GM23338 (cell line): ENCODE measurements around the gene HOXD9. TPM values are rescaled to one million over a fixed set of nuclear protein-coding genes. Genes with fewer than 3 reads are reported as not detected.

Source experiments
- ATAC-seq: fragments of 200-7000 bp; cut with Tn5 transposase; 3 replicates; pipeline ENCODE4 v1.9.1; 2020
- DNase-seq: peaks from one replicate; pipeline ENCODE4 v3.0.0-alpha.2; 2015; ENCODE audit warnings: low spot score
- H2AFZ ChIP-seq: fragments of 200-600 bp; sonication (generic); 2 replicates; pipeline ENCODE4 v1.8.0; 2016; ENCODE audit warnings: antibody characterized with exemption, mild to moderate bottlenecking, moderate library complexity
- H3F3A ChIP-seq: fragments of 200-600 bp; sonication (generic); replicated peaks from 2 replicates; pipeline ENCODE4 v1.8.0; 2017; ENCODE audit warnings: antibody characterized with exemption, mixed run types, low read depth
- H3K27ac ChIP-seq: fragments of 200-600 bp; sonication (generic); 2 replicates; pipeline ENCODE4 v1.6.1; 2016; ENCODE audit warnings: low read depth
- H3K27me3 ChIP-seq: fragments of 200-600 bp; sonication (generic); 2 replicates; pipeline ENCODE4 v1.8.0; 2016; ENCODE audit warnings: mild to moderate bottlenecking, mixed run types, moderate library complexity; ENCODE audit not compliant: insufficient read depth
- H3K36me3 ChIP-seq: fragments of 200-600 bp; sonication (generic); 2 replicates; pipeline ENCODE4 v1.8.0; 2016; ENCODE audit warnings: mild to moderate bottlenecking; ENCODE audit not compliant: insufficient read depth
- H3K4me1 ChIP-seq: fragments of 200-600 bp; sonication (generic); 2 replicates; pipeline ENCODE4 v1.8.0; 2016; ENCODE audit warnings: mild to moderate bottlenecking, moderate library complexity; ENCODE audit not compliant: insufficient read depth
- H3K4me2 ChIP-seq: fragments of 200-600 bp; sonication (generic); 2 replicates; pipeline ENCODE4 v1.7.1; 2017; ENCODE audit warnings: mixed run types
- H3K4me3 ChIP-seq: fragments of 200-600 bp; sonication (generic); 2 replicates; pipeline ENCODE4 v1.6.1; 2016; ENCODE audit warnings: mixed run types
- H3K79me2 ChIP-seq: fragments of 200-600 bp; sonication (generic); replicated peaks from 2 replicates; pipeline ENCODE4 v1.8.0; 2017; ENCODE audit warnings: mild to moderate bottlenecking; ENCODE audit not compliant: insufficient read depth
- H3K9me2 ChIP-seq: fragments of 200-600 bp; sonication (generic); 2 replicates; pipeline ENCODE4 v1.8.0; 2017; ENCODE audit not compliant: insufficient read depth
- H4K20me1 ChIP-seq: fragments of 200-600 bp; sonication (generic); replicated peaks from 2 replicates; pipeline ENCODE4 v1.8.0; 2017; ENCODE audit warnings: mild to moderate bottlenecking; ENCODE audit not compliant: insufficient read depth
- H3K27ac Mint-ChIP-seq: 2 replicates; pipeline ENCODE4 v1.8.0; 2020; ENCODE audit warnings: inconsistent platforms, mild to moderate bottlenecking, moderate library complexity, mixed read lengths
- H3K27me3 Mint-ChIP-seq: 3 replicates; pipeline ENCODE4 v1.8.0; 2022; ENCODE audit warnings: low read depth, mild to moderate bottlenecking, moderate library complexity, mixed read lengths, inconsistent platforms; ENCODE audit not compliant: insufficient read depth, poor library complexity
- H3K36me3 Mint-ChIP-seq: 3 replicates; pipeline ENCODE4 v1.8.0; 2021; ENCODE audit warnings: low read depth, mild to moderate bottlenecking, inconsistent platforms, moderate library complexity, mixed read lengths
- H3K4me1 Mint-ChIP-seq: 3 replicates; pipeline ENCODE4 v1.8.0; 2020; ENCODE audit warnings: mild to moderate bottlenecking, inconsistent platforms, mixed read lengths
- H3K4me3 Mint-ChIP-seq: 3 replicates; pipeline ENCODE4 v1.8.0; 2021; ENCODE audit warnings: moderate library complexity, mild to moderate bottlenecking, inconsistent platforms, mixed read lengths
- H3K9me3 Mint-ChIP-seq: 3 replicates; pipeline ENCODE4 v1.8.0; 2020; ENCODE audit warnings: moderate library complexity, mild to moderate bottlenecking, inconsistent platforms, mixed read lengths
- CREB1 ChIP-seq: fragments of 250-450 bp; sonication (Bioruptor Pico); IDR thresholded peaks from 2 replicates; pipeline ENCODE4 v1.5.0; 2020; ENCODE audit warnings: low read depth, mild to moderate bottlenecking, moderate library complexity
- EZH2phosphoT487 ChIP-seq: fragments of 200-600 bp; sonication (generic); IDR thresholded peaks from one replicate; pipeline ENCODE4 v1.8.1; 2018; ENCODE audit warnings: antibody characterized with exemption; ENCODE audit not compliant: unreplicated experiment
- JUNB ChIP-seq: IDR thresholded peaks from one replicate; pipeline ENCODE4 v1.6.1; 2016; ENCODE audit warnings: antibody characterized with exemption; ENCODE audit not compliant: unreplicated experiment
- NANOG ChIP-seq: IDR thresholded peaks from 2 replicates; pipeline ENCODE4 v1.6.1; 2016; ENCODE audit warnings: antibody characterized with exemption, borderline replicate concordance
- POLR2AphosphoS5 ChIP-seq: IDR thresholded peaks from 2 replicates; pipeline ENCODE4 v1.6.1; 2016; ENCODE audit warnings: antibody characterized with exemption, low read depth
- ZNF114 ChIP-seq: fragments of 250-450 bp; sonication (Bioruptor Pico); IDR thresholded peaks from 2 replicates; pipeline ENCODE4 v1.5.0; 2020; ENCODE audit warnings: mild to moderate bottlenecking, moderate library complexity
- ZNF462 ChIP-seq: fragments of 250-450 bp; sonication (Bioruptor Pico); IDR thresholded peaks from 2 replicates; pipeline ENCODE4 v1.5.0; 2020; ENCODE audit warnings: mild to moderate bottlenecking, moderate library complexity
- polyA plus RNA-seq: library from polyadenylated mRNA; unstranded; fragments of >200 nt; fragmentation: Nextera tagmentation; extraction: Ambion mirVana; gene quantifications from 2 replicates; pipeline ENCODE4 v1.2.1, GENCODE V29; 2016
- total RNA-seq: library from RNA; depleted of rRNA; stranded (reverse); fragments of >200 nt; shearing (Covaris generic); gene quantifications from 2 replicates; pipeline ENCODE4 v1.2.3, GENCODE V29; 2014
- TF ChIP-seq, protein P1 (sequence below): IDR thresholded peaks from one replicate; pipeline ENCODE4 v1.6.1; 2018; ENCODE audit warnings: antibody characterized with exemption; ENCODE audit not compliant: unreplicated experiment

HOXD9 gene
- total and polyA plus RNA-seq, 2 experiments from 2014 or later, result not detected

- Histone ChIP-seq H3K36me3 (no peaks in the 10 kb centered on the region), H3F3A (peaks cover 22% of the 10 kb centered on the region; the same call in 1 of the 2 replicates), H2AFZ (no peak overlapping the region), H3K79me2 (no peaks in the 10 kb centered on the region), H3K4me3 (no peak overlapping the region), H3K9me2 (no peaks in the 10 kb centered on the region), H3K4me2 (no peak overlapping the region), H3K27ac (no peak overlapping the region), H3K27me3 (peaks cover 100% of the 10 kb centered on the region), H4K20me1 (peaks cover 34% of the 10 kb centered on the region), H3K4me1 (peaks cover 13% of the 10 kb centered on the region)
- Mint-ChIP-seq H3K9me3 (0 out of 3 replicates have a peak, but pooled peaks cover 2% of the 10 kb centered on the region), H3K36me3 (no peaks in the 10 kb centered on the region), H3K27ac (no peak overlapping the region), H3K4me1 (peaks cover 15% of the 10 kb centered on the region), H3K27me3 (peaks cover 100% of the 10 kb centered on the region), H3K4me3 (no peak overlapping the region)
- no peak for DNase-seq
- ATAC-seq, result no peak
- TF ChIP-seq ZNF462 (CRISPR knock-in tag) (no peak), CREB1 (CRISPR knock-in tag) (no peak)
Observed at GRCh38 chr2:176146645-176147044, 24.1 kb downstream of the HOXD9 start.

GRCh38 chr2:176147210-176147799, 24.8 kb downstream of the HOXD9 start:
- peaks cover 34% of the 10 kb centered on the region for H4K20me1 ChIP-seq
- H3F3A ChIP-seq, result peaks cover 20% of the 10 kb centered on the region; the same call in 1 of the 2 replicates
- Mint-ChIP-seq H3K27me3 (peaks cover 99% of the 10 kb centered on the region), H3K36me3 (no peaks in the 10 kb centered on the region), H3K9me3 (0 out of 3 replicates have a peak, but pooled peaks cover 2% of the 10 kb centered on the region), H3K4me3 (0 out of 3 replicates have a peak overlapping the region, but pooled peaks have one; percentile 7), H3K4me1 (peaks cover 15% of the 10 kb centered on the region), H3K27ac (no peak overlapping the region)
- H3K9me2 ChIP-seq, result no peaks in the 10 kb centered on the region
- ATAC-seq (no peak; the same call in 1 of the 3 replicates), DNase-seq (no peak)
- H3K27ac ChIP-seq, result no peak overlapping the region
- peak overlapping the region; percentile 38; the same call in 1 of the 2 replicates for H3K4me3 ChIP-seq
- peaks cover 100% of the 10 kb centered on the region for H3K27me3 ChIP-seq
- H2AFZ ChIP-seq, result no peak overlapping the region
- peak overlapping the region; percentile 43; the same call in 1 of the 2 replicates for H3K4me2 ChIP-seq
- H3K36me3 ChIP-seq, result no peaks in the 10 kb centered on the region
- no peaks in the 10 kb centered on the region for H3K79me2 ChIP-seq
- H3K4me1 ChIP-seq, result peaks cover 13% of the 10 kb centered on the region
- peak; percentile 89 for TF ChIP-seq EZH2phosphoT487
- TF ChIP-seq, protein P1, sequence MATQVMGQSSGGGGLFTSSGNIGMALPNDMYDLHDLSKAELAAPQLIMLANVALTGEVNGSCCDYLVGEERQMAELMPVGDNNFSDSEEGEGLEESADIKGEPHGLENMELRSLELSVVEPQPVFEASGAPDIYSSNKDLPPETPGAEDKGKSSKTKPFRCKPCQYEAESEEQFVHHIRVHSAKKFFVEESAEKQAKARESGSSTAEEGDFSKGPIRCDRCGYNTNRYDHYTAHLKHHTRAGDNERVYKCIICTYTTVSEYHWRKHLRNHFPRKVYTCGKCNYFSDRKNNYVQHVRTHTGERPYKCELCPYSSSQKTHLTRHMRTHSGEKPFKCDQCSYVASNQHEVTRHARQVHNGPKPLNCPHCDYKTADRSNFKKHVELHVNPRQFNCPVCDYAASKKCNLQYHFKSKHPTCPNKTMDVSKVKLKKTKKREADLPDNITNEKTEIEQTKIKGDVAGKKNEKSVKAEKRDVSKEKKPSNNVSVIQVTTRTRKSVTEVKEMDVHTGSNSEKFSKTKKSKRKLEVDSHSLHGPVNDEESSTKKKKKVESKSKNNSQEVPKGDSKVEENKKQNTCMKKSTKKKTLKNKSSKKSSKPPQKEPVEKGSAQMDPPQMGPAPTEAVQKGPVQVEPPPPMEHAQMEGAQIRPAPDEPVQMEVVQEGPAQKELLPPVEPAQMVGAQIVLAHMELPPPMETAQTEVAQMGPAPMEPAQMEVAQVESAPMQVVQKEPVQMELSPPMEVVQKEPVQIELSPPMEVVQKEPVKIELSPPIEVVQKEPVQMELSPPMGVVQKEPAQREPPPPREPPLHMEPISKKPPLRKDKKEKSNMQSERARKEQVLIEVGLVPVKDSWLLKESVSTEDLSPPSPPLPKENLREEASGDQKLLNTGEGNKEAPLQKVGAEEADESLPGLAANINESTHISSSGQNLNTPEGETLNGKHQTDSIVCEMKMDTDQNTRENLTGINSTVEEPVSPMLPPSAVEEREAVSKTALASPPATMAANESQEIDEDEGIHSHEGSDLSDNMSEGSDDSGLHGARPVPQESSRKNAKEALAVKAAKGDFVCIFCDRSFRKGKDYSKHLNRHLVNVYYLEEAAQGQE, result no peak
- TF ChIP-seq NANOG, result no peak
- no peak for TF ChIP-seq JUNB
- TF ChIP-seq ZNF114 (CRISPR knock-in tag), result no peak
- TF ChIP-seq CREB1 (CRISPR knock-in tag), result no peak
- no peak for TF ChIP-seq POLR2AphosphoS5
